Duodenal mucosa (tissue), 2 donors: ENCODE results near the gene TRPV3.
"Not testable (repeated sequence)": the region's sequence is repeated elsewhere in the genome, so short reads cannot be mapped to it uniquely, and the experiment has no call there.

ENCODE experiments used
- H3K27ac ChIP-seq: one replicate; pipeline ENCODE4 v1.7.0; 2013; ENCODE audit warnings: low read depth, low read length
- H3K27me3 ChIP-seq, 2 donors: one replicate each; pipeline ENCODE4 v1.7.0; 2013; ENCODE audit warnings: low read length in 2 of 2, control low read depth in 1 of 2; ENCODE audit not compliant: insufficient read depth in 2 of 2, control insufficient read depth in 1 of 2
- H3K36me3 ChIP-seq, 2 donors: one replicate each; pipeline ENCODE4 v1.7.0; 2013; ENCODE audit warnings: low read length in 2 of 2, control low read depth in 1 of 2; ENCODE audit not compliant: insufficient read depth in 2 of 2, control insufficient read depth in 1 of 2
- H3K4me1 ChIP-seq, 2 donors: one replicate each; pipeline ENCODE4 v1.7.0; 2013; ENCODE audit warnings: low read length in 2 of 2, control low read depth in 1 of 2; ENCODE audit not compliant: insufficient read depth in 2 of 2, control insufficient read depth in 1 of 2
- H3K4me3 ChIP-seq, 2 donors: one replicate each; pipeline ENCODE4 v1.7.0; 2013; ENCODE audit warnings: low read length in 2 of 2, low read depth in 1 of 2
- H3K9ac ChIP-seq, 2 donors: one replicate each; pipeline ENCODE4 v1.7.0; 2013; ENCODE audit warnings: low read length in 2 of 2, low read depth in 1 of 2
- H3K9me3 ChIP-seq, 2 donors: one replicate each; pipeline ENCODE4 v1.7.0; 2013; ENCODE audit warnings: low read length in 2 of 2, control low read depth in 1 of 2; ENCODE audit not compliant: control insufficient read depth in 1 of 2

TRPV3 gene

GRCh38 chr17:3479988-3480387 is 77.6 kb downstream of the TRPV3 start:
- no peak overlapping the region for H3K9ac ChIP-seq

DNA sequence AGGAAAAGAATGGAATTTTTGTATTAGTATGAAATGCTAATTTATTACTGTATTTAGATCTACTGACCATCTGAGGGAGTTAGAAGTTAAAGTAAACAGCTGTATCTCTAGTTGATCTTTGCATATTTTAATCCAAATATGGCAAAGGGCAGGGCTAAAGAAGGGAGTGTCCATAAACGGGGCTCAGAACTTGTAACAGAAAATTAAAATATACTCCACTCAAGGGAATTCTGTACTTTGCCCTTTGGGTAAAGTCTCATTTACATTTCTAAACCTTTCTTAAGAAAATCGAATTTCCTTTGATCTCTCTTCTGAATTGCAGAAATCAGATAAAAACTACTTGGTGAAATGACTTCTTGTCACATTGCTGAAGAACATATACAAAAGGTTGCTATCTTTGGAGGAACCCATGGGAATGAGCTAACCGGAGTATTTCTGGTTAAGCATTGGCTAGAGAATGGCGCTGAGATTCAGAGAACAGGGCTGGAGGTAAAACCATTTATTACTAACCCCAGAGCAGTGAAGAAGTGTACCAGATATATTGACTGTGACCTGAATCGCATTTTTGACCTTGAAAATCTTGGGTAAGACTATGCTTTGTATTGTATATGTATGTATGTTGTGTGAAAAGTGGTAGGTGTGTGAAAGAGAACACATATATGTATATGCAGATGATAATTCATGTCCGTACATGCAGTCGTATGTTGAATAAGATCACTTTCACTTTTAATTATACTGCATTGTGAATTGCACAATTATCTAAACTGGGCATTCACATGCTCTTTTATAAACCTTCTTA is 81.6 kb downstream of the TRPV3 start, which contains the start of gene ASPA:
TSS of gene ASPA (plus strand) at position 186 of the 799 bp plus-strand sequence. CDS start at position 349, 163 bp downstream.
- H3K36me3 ChIP-seq, result no peaks in the 10 kb centered on the region
- peak within 1 kb of the TSS; percentile 69 to 78 for H3K4me3 ChIP-seq
- H3K9ac ChIP-seq, result peak within 1 kb of the TSS; percentile 45 to 69
- no peaks in the 10 kb centered on the region for H3K9me3 ChIP-seq
- H3K27me3 ChIP-seq, result no peaks in the 10 kb centered on the region
- H3K4me1 ChIP-seq, result peaks cover 14 to 27% of the 10 kb centered on the region in 2 donors
- peak within 1 kb of the TSS; percentile 75 for H3K27ac ChIP-seq

More at GRCh38 chr17:3479988-3480387, 77.6 kb downstream of the TRPV3 start:
- Histone ChIP-seq H3K4me1 (peaks cover 9 to 18% of the 10 kb centered on the region in 2 donors), H3K36me3 (no peaks in the 10 kb centered on the region), H3K27ac (no peak overlapping the region), H3K27me3 (no peaks in the 10 kb centered on the region), H3K9me3 (no peaks in the 10 kb centered on the region), H3K4me3 (no peak overlapping the region)

- Histone ChIP-seq H3K27ac (peak overlapping the region; percentile 20), H3K9ac (no peak overlapping the region)
Measured at GRCh38 chr17:3475251-3475685, 82.3 kb downstream of the TRPV3 start.

DNA sequence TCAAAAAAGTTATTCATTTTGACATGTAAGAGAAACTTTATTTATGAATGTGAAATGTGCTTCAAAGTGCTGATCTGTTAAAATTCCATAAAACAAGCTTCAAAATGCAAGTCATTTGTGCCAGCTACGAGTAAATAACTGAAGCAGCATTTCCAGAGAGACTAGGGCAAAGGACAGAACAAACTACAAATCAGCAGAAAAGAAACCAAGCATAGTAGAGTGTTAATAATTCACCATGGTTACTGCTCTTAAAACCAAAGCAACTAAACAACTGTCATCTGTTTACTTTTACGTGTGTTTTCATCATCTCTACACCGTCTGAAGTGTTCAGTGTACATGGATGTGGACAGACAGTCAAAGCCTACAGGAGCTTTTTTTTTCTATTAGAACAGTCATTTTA is 83.4 kb downstream of the TRPV3 start:
- Histone ChIP-seq H3K9ac (peak overlapping the region in 1 of 2 donors; percentile 32), H3K4me3 (no peak overlapping the region), H3K9me3 (no peaks in the 10 kb centered on the region), H3K36me3 (no peaks in the 10 kb centered on the region), H3K27ac (no peak overlapping the region), H3K27me3 (no peaks in the 10 kb centered on the region), H3K4me1 (peaks cover 14 to 27% of the 10 kb centered on the region in 2 donors)

More at GRCh38 chr17:3475251-3475685, 82.3 kb downstream of the TRPV3 start:
- no peaks in the 10 kb centered on the region for H3K9me3 ChIP-seq
- H3K4me3 ChIP-seq, result no peak overlapping the region
- H3K4me1 ChIP-seq, result peaks cover 14 to 27% of the 10 kb centered on the region in 2 donors
- H3K36me3 ChIP-seq, result no peaks in the 10 kb centered on the region
- H3K27me3 ChIP-seq, result no peaks in the 10 kb centered on the region

DNA sequence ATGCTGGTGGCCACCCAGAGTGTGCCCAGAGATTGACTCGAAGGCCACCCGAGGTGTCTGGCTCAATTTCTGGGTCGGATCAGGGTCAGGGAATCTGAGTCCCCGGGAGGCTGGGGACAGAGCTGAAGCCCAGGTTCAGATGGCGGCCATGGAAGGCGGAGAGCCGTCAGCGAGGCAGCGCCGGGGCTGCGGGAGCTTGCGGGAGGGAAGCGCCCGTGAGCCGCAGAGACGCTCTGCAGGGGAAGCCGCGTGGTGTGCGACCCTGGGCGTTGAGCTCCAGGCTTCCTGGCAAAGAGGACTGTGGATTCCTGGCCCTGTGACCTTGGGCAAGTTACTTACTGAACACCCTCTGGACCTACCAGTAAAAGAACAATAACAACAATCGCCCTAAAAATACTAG is 85.5 kb downstream of the TRPV3 start:
- H3K4me1 ChIP-seq, result peaks cover 11 to 17% of the 10 kb centered on the region in 2 donors
- no peaks in the 10 kb centered on the region for H3K9me3 ChIP-seq
- no peak overlapping the region for H3K4me3 ChIP-seq
- H3K27me3 ChIP-seq, result no peaks in the 10 kb centered on the region
- H3K9ac ChIP-seq, result no peak overlapping the region
- no peak overlapping the region for H3K27ac ChIP-seq
- no peaks in the 10 kb centered on the region for H3K36me3 ChIP-seq

DNA sequence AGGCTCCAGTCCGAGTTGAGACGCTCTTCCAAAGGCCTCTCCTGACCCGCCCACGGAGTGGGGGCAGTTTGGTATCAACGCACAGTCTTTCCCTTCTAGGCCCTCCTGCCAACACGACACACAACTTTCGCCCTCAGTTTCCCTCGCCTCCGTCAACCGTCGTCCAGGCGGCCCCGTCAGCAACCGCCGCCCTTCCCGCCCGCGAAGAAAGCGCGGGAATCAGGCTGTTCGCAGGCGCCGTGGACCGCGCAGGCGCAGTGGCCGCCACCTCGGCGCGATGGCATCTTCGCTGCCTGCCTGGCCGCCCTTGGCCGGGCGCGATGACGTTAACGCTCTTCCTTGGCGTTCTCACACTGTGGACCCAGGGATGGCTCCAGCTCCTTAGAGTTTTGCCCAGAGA is 86.0 kb downstream of the TRPV3 start, which contains the start of gene SPATA22:
TSS of gene SPATA22 (minus strand) at position 221 of the 400 bp plus-strand sequence. CDS start 2,494 bp downstream, outside the sequence.
- no peak within 1 kb of the TSS for H3K27ac ChIP-seq
- no peak within 1 kb of the TSS for H3K9ac ChIP-seq
- H3K4me1 ChIP-seq, result peaks cover 10 to 16% of the 10 kb centered on the region in 2 donors
- H3K27me3 ChIP-seq, result no peaks in the 10 kb centered on the region
- no peaks in the 10 kb centered on the region for H3K36me3 ChIP-seq
- H3K4me3 ChIP-seq, result no peak within 1 kb of the TSS
- no peaks in the 10 kb centered on the region for H3K9me3 ChIP-seq

DNA sequence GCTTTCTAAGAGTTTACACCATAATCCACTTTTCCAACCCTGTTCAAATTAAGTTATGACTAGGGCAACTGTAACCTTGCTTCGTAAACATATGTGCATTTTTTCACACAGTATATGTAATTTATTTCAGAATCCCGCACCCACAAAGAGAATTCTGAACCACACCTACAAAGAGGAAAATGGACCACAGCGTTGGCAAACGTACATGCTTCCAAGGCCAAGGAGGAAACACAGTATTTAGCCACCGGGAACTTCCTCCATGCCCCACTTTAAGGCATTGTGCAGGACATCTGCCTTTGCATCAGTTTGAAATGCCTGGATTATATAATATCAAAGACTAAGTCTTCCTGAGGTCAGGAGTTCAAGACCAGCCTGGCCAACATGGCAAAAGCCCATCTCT is 88.1 kb downstream of the TRPV3 start:
- no peak overlapping the region for H3K27ac ChIP-seq
- H3K9me3 ChIP-seq, result no peaks in the 10 kb centered on the region
- no peak overlapping the region for H3K4me3 ChIP-seq
- no peaks in the 10 kb centered on the region for H3K36me3 ChIP-seq
- H3K4me1 ChIP-seq, result peaks cover 0 to 5% of the 10 kb centered on the region in 2 donors
- no peak overlapping the region for H3K9ac ChIP-seq
- H3K27me3 ChIP-seq, result no peaks in the 10 kb centered on the region

DNA sequence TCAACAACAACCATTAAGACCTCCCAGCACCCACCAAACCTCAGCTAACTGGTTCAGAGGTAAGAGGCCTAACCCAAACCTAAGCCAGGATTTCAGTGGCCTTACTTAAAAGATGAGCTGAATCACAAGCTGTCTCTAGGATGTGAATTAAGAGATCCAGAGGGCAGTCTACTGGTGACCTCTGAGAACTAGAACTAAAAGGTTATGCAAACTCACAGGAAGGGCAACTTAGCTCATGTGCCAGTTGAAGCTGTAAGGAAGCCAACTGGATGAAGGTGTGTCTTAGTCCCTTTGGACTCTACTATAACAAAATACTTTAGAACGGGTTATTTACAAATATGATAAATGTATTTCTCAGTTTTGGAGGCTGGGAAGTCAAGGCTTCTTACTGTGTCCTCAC is 91.3 kb downstream of the TRPV3 start:
- not testable (repeated sequence) for H3K27ac ChIP-seq, H3K27me3 ChIP-seq, H3K9ac ChIP-seq, H3K36me3 ChIP-seq, H3K9me3 ChIP-seq, H3K4me3 ChIP-seq, H3K4me1 ChIP-seq
